Activated T-helper 1 cell treated with anti-CD3 and anti-CD28 coated beads, Interleukin-12 subunit alpha, Interleukin-12 subunit beta, Interleukin-2, Interleukin-4 antibody, amounts not matched to agents 30 ng/mL and 10 ng/mL and 1 ng/mL, durations not matched to agents 14 hours and 24 hours and 36 hours (primary cell): ENCODE data around the gene FCGBP. TPM values are rescaled to one million over a fixed set of nuclear protein-coding genes. Genes with fewer than 3 reads are reported as not detected.

Experiments
- DNase-seq: peaks from one replicate; pipeline ENCODE4 v3.0.0; 2021; ENCODE audit warnings: low spot score
- H3K27ac Mint-ChIP-seq: one replicate; pipeline ENCODE4 v1.8.0; 2021; ENCODE audit warnings: mild to moderate bottlenecking, mixed read lengths
- H3K27me3 Mint-ChIP-seq: one replicate; pipeline ENCODE4 v1.8.0; 2022; ENCODE audit warnings: mild to moderate bottlenecking, moderate library complexity, mixed read lengths; ENCODE audit not compliant: insufficient read depth
- H3K36me3 Mint-ChIP-seq: one replicate; pipeline ENCODE4 v1.8.0; 2021; ENCODE audit warnings: low read depth, mixed read lengths
- H3K4me1 Mint-ChIP-seq: one replicate; pipeline ENCODE4 v1.8.0; 2021; ENCODE audit warnings: low read depth, mixed read lengths
- H3K4me3 Mint-ChIP-seq: one replicate; pipeline ENCODE4 v1.8.0; 2021; ENCODE audit warnings: mild to moderate bottlenecking, moderate library complexity, mixed read lengths
- H3K9me3 Mint-ChIP-seq: one replicate; pipeline ENCODE4 v1.8.0; 2021; ENCODE audit warnings: mixed read lengths
- intact Hi-C: fragments of 100-400 bp; cut with micrococcal nuclease; formaldehyde crosslinking; loops from one replicate; pipeline ENCODE4 v1.15.1; 2024
- total RNA-seq: library from RNA; stranded (reverse); gene quantifications from 2 replicates; pipeline ENCODE4 v1.2.3, GENCODE V29; 2022

The FCGBP gene
- total RNA-seq, result 2.2 and 3.1 TPM in 2 replicates

- Mint-ChIP-seq H3K36me3 (peaks cover 1% of the 10 kb centered on the region), H3K4me3 (no peak within 1 kb of the TSS), H3K27ac (peak within 1 kb of the TSS; percentile 61), H3K4me1 (peaks cover 49% of the 10 kb centered on the region), H3K27me3 (peaks cover 2% of the 10 kb centered on the region), H3K9me3 (peaks cover 8% of the 10 kb centered on the region)
- DNase-seq, result no peak
- intact Hi-C loops, result no loop called here
These were observed at the start of gene FCGBP for GRCh38 chr19:39934584-39935363. FCGBP (minus strand) TSS chr19:39934634.

- H3K27me3 Mint-ChIP-seq, result no peaks in the 10 kb centered on the region
- peaks cover 42% of the 10 kb centered on the region for H3K9me3 Mint-ChIP-seq
- H3K4me3 Mint-ChIP-seq, result no peak overlapping the region
- H3K4me1 Mint-ChIP-seq, result no peaks in the 10 kb centered on the region
- no peak overlapping the region for H3K27ac Mint-ChIP-seq
- no peak for DNase-seq
- H3K36me3 Mint-ChIP-seq, result peaks cover 65% of the 10 kb centered on the region
- intact Hi-C loops, result no loop called here
These were observed 49.4 kb upstream of the FCGBP start for GRCh38 chr19:39983695-39984300.

- no peak overlapping the region for H3K27ac Mint-ChIP-seq
- H3K4me3 Mint-ChIP-seq, result no peak overlapping the region
- H3K4me1 Mint-ChIP-seq, result no peaks in the 10 kb centered on the region
- peaks cover 41% of the 10 kb centered on the region for H3K9me3 Mint-ChIP-seq
- intact Hi-C loops, result no loop called here
- H3K36me3 Mint-ChIP-seq, result peaks cover 73% of the 10 kb centered on the region
- DNase-seq, result no peak
- no peaks in the 10 kb centered on the region for H3K27me3 Mint-ChIP-seq
These were observed 48.4 kb upstream of the FCGBP start for GRCh38 chr19:39982883-39983282.

- H3K9me3 Mint-ChIP-seq, result no peaks in the 10 kb centered on the region
- H3K27me3 Mint-ChIP-seq, result no peaks in the 10 kb centered on the region
These were observed 40.1 kb upstream of the FCGBP start for GRCh38 chr19:39974377-39975155.

GRCh38 chr19:39971380-39972035 is 37.1 kb upstream of the FCGBP start:
- DNase-seq, result no peak

More at GRCh38 chr19:39974377-39975155, 40.1 kb upstream of the FCGBP start:
- DNase-seq, result no peak
- peaks cover 53% of the 10 kb centered on the region for H3K36me3 Mint-ChIP-seq
- H3K27ac Mint-ChIP-seq, result no peak overlapping the region
- intact Hi-C loops, result loop anchor here (5.0 to 10.0 kb wide), 3 partner anchors 77 to 582 kb away; partner anchors contain the start of genes MED29, PAF1 and SUPT5H
- H3K4me3 Mint-ChIP-seq, result peak overlapping the region; percentile 51
- peaks cover 41% of the 10 kb centered on the region for H3K4me1 Mint-ChIP-seq

GRCh38 chr19:39970675-39971379 is 36.4 kb upstream of the FCGBP start, which contains the start of gene PSMC4:
PSMC4 (plus strand) TSS chr19:39971165; CDS start chr19:39971203, 38 bp downstream.
- intact Hi-C loops, result loop anchor here (1.0 to 10.0 kb wide), 17 partner anchors 11 to 1890 kb away; partner anchors contain the start of genes BLVRB, EID2, MAP3K10 and MED29
- Mint-ChIP-seq H3K36me3 (peaks cover 45% of the 10 kb centered on the region), H3K27me3 (no peaks in the 10 kb centered on the region), H3K9me3 (no peaks in the 10 kb centered on the region), H3K27ac (peak within 1 kb of the TSS; percentile 97), H3K4me1 (peaks cover 54% of the 10 kb centered on the region), H3K4me3 (peak within 1 kb of the TSS; percentile 95)
- DNase-seq, result peak; percentile 99

More at GRCh38 chr19:39971380-39972035, 37.1 kb upstream of the FCGBP start:
- no peaks in the 10 kb centered on the region for H3K27me3 Mint-ChIP-seq
- H3K4me1 Mint-ChIP-seq, result peaks cover 54% of the 10 kb centered on the region
- peaks cover 45% of the 10 kb centered on the region for H3K36me3 Mint-ChIP-seq
- H3K4me3 Mint-ChIP-seq, result peak overlapping the region; percentile 95
- H3K9me3 Mint-ChIP-seq, result no peaks in the 10 kb centered on the region
- peak overlapping the region; percentile 97 for H3K27ac Mint-ChIP-seq
- intact Hi-C loops, result loop anchor here (1.0 to 10.0 kb wide), 14 partner anchors 18 to 1889 kb away; partner anchors contain the start of genes BLVRB, EID2, MAP3K10 and MED29

- Mint-ChIP-seq H3K4me3 (peak overlapping the region; percentile 95), H3K27ac (peak overlapping the region; percentile 97), H3K36me3 (peaks cover 40% of the 10 kb centered on the region), H3K9me3 (no peaks in the 10 kb centered on the region), H3K27me3 (no peaks in the 10 kb centered on the region), H3K4me1 (peaks cover 50% of the 10 kb centered on the region)
- intact Hi-C loops, result loop anchor here (1.0 to 10.0 kb wide), 10 partner anchors 10 to 1890 kb away; partner anchors contain the start of genes MAP3K10, MED29, PAF1 and RPS19
- no peak for DNase-seq
These were observed 35.9 kb upstream of the FCGBP start for GRCh38 chr19:39970425-39970674.

- peak; percentile 16 for DNase-seq
- intact Hi-C loops, result loop anchor here (1.0 to 10.0 kb wide), 10 partner anchors 10 to 1891 kb away; partner anchors contain the start of genes MAP3K10, MED29, PAF1 and RPS19
- no peaks in the 10 kb centered on the region for H3K9me3 Mint-ChIP-seq
- H3K4me1 Mint-ChIP-seq, result peaks cover 48% of the 10 kb centered on the region
- peak overlapping the region; percentile 95 for H3K4me3 Mint-ChIP-seq
- no peaks in the 10 kb centered on the region for H3K27me3 Mint-ChIP-seq
- H3K36me3 Mint-ChIP-seq, result peaks cover 37% of the 10 kb centered on the region
- H3K27ac Mint-ChIP-seq, result peak overlapping the region; percentile 97
These were observed 35.4 kb upstream of the FCGBP start for GRCh38 chr19:39969681-39970424.

GRCh38 chr19:39969266-39969665 is 34.8 kb upstream of the FCGBP start:
- no peak for DNase-seq
- peak overlapping the region; percentile 97 for H3K27ac Mint-ChIP-seq
- H3K4me1 Mint-ChIP-seq, result peaks cover 44% of the 10 kb centered on the region
- intact Hi-C loops, result no loop called here
- no peaks in the 10 kb centered on the region for H3K9me3 Mint-ChIP-seq
- peak overlapping the region; percentile 95 for H3K4me3 Mint-ChIP-seq
- peaks cover 31% of the 10 kb centered on the region for H3K36me3 Mint-ChIP-seq
- no peaks in the 10 kb centered on the region for H3K27me3 Mint-ChIP-seq

- Mint-ChIP-seq H3K4me1 (peaks cover 43% of the 10 kb centered on the region), H3K4me3 (peak overlapping the region; percentile 95), H3K9me3 (no peaks in the 10 kb centered on the region), H3K36me3 (peaks cover 29% of the 10 kb centered on the region), H3K27ac (peak overlapping the region; percentile 97), H3K27me3 (no peaks in the 10 kb centered on the region)
- DNase-seq, result no peak
- intact Hi-C loops, result no loop called here
These were observed 34.4 kb upstream of the FCGBP start for GRCh38 chr19:39968789-39969188.

- Mint-ChIP-seq H3K4me3 (no peak overlapping the region), H3K4me1 (peaks cover 39% of the 10 kb centered on the region), H3K27ac (no peak overlapping the region), H3K36me3 (peaks cover 23% of the 10 kb centered on the region), H3K27me3 (no peaks in the 10 kb centered on the region), H3K9me3 (no peaks in the 10 kb centered on the region)
- no peak for DNase-seq
- intact Hi-C loops, result no loop called here
These were observed 33.1 kb upstream of the FCGBP start for GRCh38 chr19:39967561-39967960.
